GM23338 (cell line): Measurements from ENCODE around the gene STRBP. TPM values are rescaled to one million over a fixed set of nuclear protein-coding genes. Genes with fewer than 3 reads are reported as not detected.

Source experiments
- ATAC-seq: fragments of 200-7000 bp; cut with Tn5 transposase; 3 replicates; pipeline ENCODE4 v1.9.1; 2020
- DNase-seq: peaks from one replicate; pipeline ENCODE4 v3.0.0-alpha.2; 2015; ENCODE audit warnings: low spot score
- H2AFZ ChIP-seq: fragments of 200-600 bp; sonication (generic); 2 replicates; pipeline ENCODE4 v1.8.0; 2016; ENCODE audit warnings: antibody characterized with exemption, mild to moderate bottlenecking, moderate library complexity
- H3F3A ChIP-seq: fragments of 200-600 bp; sonication (generic); replicated peaks from 2 replicates; pipeline ENCODE4 v1.8.0; 2017; ENCODE audit warnings: antibody characterized with exemption, mixed run types, low read depth
- H3K27ac ChIP-seq: fragments of 200-600 bp; sonication (generic); 2 replicates; pipeline ENCODE4 v1.6.1; 2016; ENCODE audit warnings: low read depth
- H3K27me3 ChIP-seq: fragments of 200-600 bp; sonication (generic); 2 replicates; pipeline ENCODE4 v1.8.0; 2016; ENCODE audit warnings: mild to moderate bottlenecking, mixed run types, moderate library complexity; ENCODE audit not compliant: insufficient read depth
- H3K36me3 ChIP-seq: fragments of 200-600 bp; sonication (generic); 2 replicates; pipeline ENCODE4 v1.8.0; 2016; ENCODE audit warnings: mild to moderate bottlenecking; ENCODE audit not compliant: insufficient read depth
- H3K4me1 ChIP-seq: fragments of 200-600 bp; sonication (generic); 2 replicates; pipeline ENCODE4 v1.8.0; 2016; ENCODE audit warnings: mild to moderate bottlenecking, moderate library complexity; ENCODE audit not compliant: insufficient read depth
- H3K4me2 ChIP-seq: fragments of 200-600 bp; sonication (generic); 2 replicates; pipeline ENCODE4 v1.7.1; 2017; ENCODE audit warnings: mixed run types
- H3K4me3 ChIP-seq: fragments of 200-600 bp; sonication (generic); 2 replicates; pipeline ENCODE4 v1.6.1; 2016; ENCODE audit warnings: mixed run types
- H3K79me2 ChIP-seq: fragments of 200-600 bp; sonication (generic); replicated peaks from 2 replicates; pipeline ENCODE4 v1.8.0; 2017; ENCODE audit warnings: mild to moderate bottlenecking; ENCODE audit not compliant: insufficient read depth
- H3K9me2 ChIP-seq: fragments of 200-600 bp; sonication (generic); 2 replicates; pipeline ENCODE4 v1.8.0; 2017; ENCODE audit not compliant: insufficient read depth
- H4K20me1 ChIP-seq: fragments of 200-600 bp; sonication (generic); replicated peaks from 2 replicates; pipeline ENCODE4 v1.8.0; 2017; ENCODE audit warnings: mild to moderate bottlenecking; ENCODE audit not compliant: insufficient read depth
- H3K27ac Mint-ChIP-seq: 2 replicates; pipeline ENCODE4 v1.8.0; 2020; ENCODE audit warnings: inconsistent platforms, mild to moderate bottlenecking, moderate library complexity, mixed read lengths
- H3K27me3 Mint-ChIP-seq: 3 replicates; pipeline ENCODE4 v1.8.0; 2022; ENCODE audit warnings: low read depth, mild to moderate bottlenecking, moderate library complexity, mixed read lengths, inconsistent platforms; ENCODE audit not compliant: insufficient read depth, poor library complexity
- H3K36me3 Mint-ChIP-seq: 3 replicates; pipeline ENCODE4 v1.8.0; 2021; ENCODE audit warnings: low read depth, mild to moderate bottlenecking, inconsistent platforms, moderate library complexity, mixed read lengths
- H3K4me1 Mint-ChIP-seq: 3 replicates; pipeline ENCODE4 v1.8.0; 2020; ENCODE audit warnings: mild to moderate bottlenecking, inconsistent platforms, mixed read lengths
- H3K4me3 Mint-ChIP-seq: 3 replicates; pipeline ENCODE4 v1.8.0; 2021; ENCODE audit warnings: moderate library complexity, mild to moderate bottlenecking, inconsistent platforms, mixed read lengths
- H3K9me3 Mint-ChIP-seq: 3 replicates; pipeline ENCODE4 v1.8.0; 2020; ENCODE audit warnings: moderate library complexity, mild to moderate bottlenecking, inconsistent platforms, mixed read lengths
- EZH2 ChIP-seq: fragments of 200-600 bp; sonication (generic); IDR thresholded peaks from one replicate; pipeline ENCODE4 v1.8.0; 2017; ENCODE audit warnings: antibody characterized with exemption, mild to moderate bottlenecking, low read depth; ENCODE audit not compliant: unreplicated experiment
- POLR2AphosphoS5 ChIP-seq: IDR thresholded peaks from 2 replicates; pipeline ENCODE4 v1.6.1; 2016; ENCODE audit warnings: antibody characterized with exemption, low read depth
- STAT1 ChIP-seq: IDR thresholded peaks from one replicate; pipeline ENCODE4 v1.6.1; 2016; ENCODE audit warnings: antibody characterized with exemption; ENCODE audit not compliant: unreplicated experiment
- ZNF331 ChIP-seq: fragments of 250-450 bp; sonication (Bioruptor Pico); IDR thresholded peaks from 2 replicates; pipeline ENCODE4 v1.5.0; 2020; ENCODE audit warnings: low read depth, mild to moderate bottlenecking, moderate library complexity
- polyA plus RNA-seq: library from polyadenylated mRNA; unstranded; fragments of >200 nt; fragmentation: Nextera tagmentation; extraction: Ambion mirVana; gene quantifications from 2 replicates; pipeline ENCODE4 v1.2.1, GENCODE V29; 2016
- total RNA-seq: library from RNA; depleted of rRNA; stranded (reverse); fragments of >200 nt; shearing (Covaris generic); gene quantifications from 2 replicates; pipeline ENCODE4 v1.2.3, GENCODE V29; 2014
- TF ChIP-seq, protein P1 (sequence below): IDR thresholded peaks from 2 replicates; pipeline ENCODE4 v1.6.1; 2016; ENCODE audit warnings: antibody characterized with exemption
- TF ChIP-seq, protein P2 (sequence below), 2 experiments: fragments of 200-600 bp in 1 of 2; sonication (generic) in 1 of 2; conservative IDR thresholded peaks; 2 replicates each; pipeline versions ENCODE4 v1.5.1 to v1.6.1; 2016 to 2017; ENCODE audit warnings: antibody characterized with exemption in 2 of 2, low read depth in 2 of 2, mild to moderate bottlenecking in 2 of 2, moderate library complexity in 1 of 2

STRBP gene
- total and polyA plus RNA-seq, 2 experiments from 2014 or later: 80.5 to 116 TPM

DNA sequence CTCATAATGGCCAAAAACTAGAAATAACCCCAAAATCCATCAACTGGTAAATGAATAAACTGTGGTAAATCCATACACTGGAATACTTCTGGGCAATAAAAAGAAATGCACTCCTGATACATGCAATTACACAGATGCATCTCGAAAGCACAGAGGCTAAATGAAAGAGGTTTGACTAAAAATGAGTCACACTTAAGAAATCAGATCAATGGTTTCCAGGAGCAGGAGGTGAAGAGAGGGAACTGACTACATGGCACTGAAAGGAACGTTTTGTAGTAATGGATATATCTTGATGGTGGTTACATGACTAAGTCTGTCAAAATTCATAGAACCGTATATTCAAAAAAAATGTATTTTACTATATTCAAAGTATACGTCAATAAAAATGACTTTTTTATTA is 42.4 kb downstream of the STRBP start:
- TF ChIP-seq EZH2 (no peak), STAT1 (no peak)
- TF ChIP-seq, protein P1, sequence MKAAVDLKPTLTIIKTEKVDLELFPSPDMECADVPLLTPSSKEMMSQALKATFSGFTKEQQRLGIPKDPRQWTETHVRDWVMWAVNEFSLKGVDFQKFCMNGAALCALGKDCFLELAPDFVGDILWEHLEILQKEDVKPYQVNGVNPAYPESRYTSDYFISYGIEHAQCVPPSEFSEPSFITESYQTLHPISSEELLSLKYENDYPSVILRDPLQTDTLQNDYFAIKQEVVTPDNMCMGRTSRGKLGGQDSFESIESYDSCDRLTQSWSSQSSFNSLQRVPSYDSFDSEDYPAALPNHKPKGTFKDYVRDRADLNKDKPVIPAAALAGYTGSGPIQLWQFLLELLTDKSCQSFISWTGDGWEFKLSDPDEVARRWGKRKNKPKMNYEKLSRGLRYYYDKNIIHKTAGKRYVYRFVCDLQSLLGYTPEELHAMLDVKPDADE: no peak

DNA sequence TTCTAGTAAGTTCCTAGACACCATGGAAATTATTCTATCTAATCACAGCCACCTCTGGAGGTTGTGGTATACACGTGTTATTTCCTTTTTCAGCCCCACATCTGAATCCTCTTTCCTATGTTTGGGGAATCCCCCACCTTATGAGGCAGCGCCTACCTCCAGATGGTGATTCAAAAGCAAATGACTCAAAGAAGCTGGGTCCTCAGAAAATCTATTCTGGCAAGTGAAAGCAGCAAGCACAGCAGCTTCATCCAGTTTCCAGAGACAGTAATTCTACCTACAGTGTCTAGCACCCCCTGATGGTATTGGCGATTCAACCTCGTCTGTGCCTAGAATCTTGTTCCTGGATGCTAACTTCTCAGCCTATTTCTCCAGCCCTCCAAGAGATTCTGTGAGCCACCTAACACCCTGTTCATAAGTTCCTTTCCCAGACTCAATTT is 43.0 kb downstream of the STRBP start:
- peak; percentile 90 for DNase-seq

More for the DNA sequence above, 42.4 kb downstream of the STRBP start:
- Mint-ChIP-seq H3K27me3 (no peaks in the 10 kb centered on the region), H3K4me1 (peaks cover 34% of the 10 kb centered on the region), H3K9me3 (no peaks in the 10 kb centered on the region), H3K36me3 (no peaks in the 10 kb centered on the region), H3K27ac (no peak overlapping the region), H3K4me3 (no peak overlapping the region)
- Histone ChIP-seq H3K27ac (no peak overlapping the region; the same call in 1 of the 2 replicates), H3K36me3 (no peaks in the 10 kb centered on the region), H3K4me2 (no peak overlapping the region), H3F3A (no peaks in the 10 kb centered on the region), H2AFZ (no peak overlapping the region), H3K4me1 (peaks cover 7% of the 10 kb centered on the region), H3K79me2 (peaks cover 75% of the 10 kb centered on the region), H4K20me1 (peaks cover 4% of the 10 kb centered on the region; the same call in 1 of the 2 replicates), H3K4me3 (no peak overlapping the region), H3K27me3 (no peaks in the 10 kb centered on the region), H3K9me2 (no peaks in the 10 kb centered on the region)
- ATAC-seq (no peak), DNase-seq (no peak)

DNA sequence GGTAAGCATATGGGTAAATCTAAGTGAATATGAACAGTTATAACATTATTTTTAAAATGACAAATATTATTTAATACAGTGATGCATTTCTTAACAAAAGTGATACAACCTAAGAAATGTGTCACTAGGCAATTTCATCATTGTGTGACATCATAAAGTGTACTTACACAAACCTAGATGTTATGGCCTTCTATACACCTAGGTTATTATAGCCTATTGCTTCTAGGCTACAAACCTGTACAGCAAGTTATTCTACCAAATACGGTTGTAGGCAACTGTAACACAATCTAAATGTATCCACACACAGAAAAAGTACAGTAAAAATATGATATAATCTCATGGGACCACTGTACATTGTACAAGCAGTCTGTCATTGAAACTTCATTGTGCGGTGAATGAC is 48.3 kb downstream of the STRBP start:
- Histone ChIP-seq H3F3A (no peaks in the 10 kb centered on the region), H3K79me2 (peaks cover 87% of the 10 kb centered on the region), H3K27ac (no peak overlapping the region), H4K20me1 (peaks cover 21% of the 10 kb centered on the region; the same call in 1 of the 2 replicates), H3K4me1 (peaks cover 28% of the 10 kb centered on the region), H2AFZ (no peak overlapping the region), H3K36me3 (no peaks in the 10 kb centered on the region), H3K4me2 (no peak overlapping the region), H3K4me3 (no peak overlapping the region), H3K9me2 (no peaks in the 10 kb centered on the region), H3K27me3 (no peaks in the 10 kb centered on the region)
- DNase-seq (no peak), ATAC-seq (no peak)
- no peak overlapping the region for H3K27ac Mint-ChIP-seq
- no peaks in the 10 kb centered on the region for H3K27me3 Mint-ChIP-seq
- H3K4me1 Mint-ChIP-seq: peaks cover 46% of the 10 kb centered on the region
- H3K4me3 Mint-ChIP-seq: no peak overlapping the region
- H3K9me3 Mint-ChIP-seq: no peaks in the 10 kb centered on the region
- H3K36me3 Mint-ChIP-seq: no peaks in the 10 kb centered on the region
- TF ChIP-seq STAT1 (no peak), POLR2AphosphoS5 (no peak), ZNF331 (CRISPR knock-in tag) (no peak)
- TF ChIP-seq, protein P1: no peak

More for the DNA sequence above, 43.0 kb downstream of the STRBP start:
- Histone ChIP-seq H3K4me2 (no peak overlapping the region), H3K4me1 (peaks cover 11% of the 10 kb centered on the region), H3K79me2 (peaks cover 74% of the 10 kb centered on the region), H3K27me3 (no peaks in the 10 kb centered on the region), H3K27ac (no peak overlapping the region; the same call in 1 of the 2 replicates), H2AFZ (no peak overlapping the region), H3K4me3 (no peak overlapping the region), H3K9me2 (no peaks in the 10 kb centered on the region), H4K20me1 (peaks cover 4% of the 10 kb centered on the region; the same call in 1 of the 2 replicates), H3K36me3 (no peaks in the 10 kb centered on the region), H3F3A (no peaks in the 10 kb centered on the region)
- Mint-ChIP-seq H3K4me3 (no peak overlapping the region), H3K36me3 (no peaks in the 10 kb centered on the region), H3K9me3 (no peaks in the 10 kb centered on the region), H3K4me1 (peaks cover 38% of the 10 kb centered on the region), H3K27ac (no peak overlapping the region), H3K27me3 (no peaks in the 10 kb centered on the region)
- peak; percentile 94 for ATAC-seq
- no peak for TF ChIP-seq STAT1
- TF ChIP-seq, protein P2, sequence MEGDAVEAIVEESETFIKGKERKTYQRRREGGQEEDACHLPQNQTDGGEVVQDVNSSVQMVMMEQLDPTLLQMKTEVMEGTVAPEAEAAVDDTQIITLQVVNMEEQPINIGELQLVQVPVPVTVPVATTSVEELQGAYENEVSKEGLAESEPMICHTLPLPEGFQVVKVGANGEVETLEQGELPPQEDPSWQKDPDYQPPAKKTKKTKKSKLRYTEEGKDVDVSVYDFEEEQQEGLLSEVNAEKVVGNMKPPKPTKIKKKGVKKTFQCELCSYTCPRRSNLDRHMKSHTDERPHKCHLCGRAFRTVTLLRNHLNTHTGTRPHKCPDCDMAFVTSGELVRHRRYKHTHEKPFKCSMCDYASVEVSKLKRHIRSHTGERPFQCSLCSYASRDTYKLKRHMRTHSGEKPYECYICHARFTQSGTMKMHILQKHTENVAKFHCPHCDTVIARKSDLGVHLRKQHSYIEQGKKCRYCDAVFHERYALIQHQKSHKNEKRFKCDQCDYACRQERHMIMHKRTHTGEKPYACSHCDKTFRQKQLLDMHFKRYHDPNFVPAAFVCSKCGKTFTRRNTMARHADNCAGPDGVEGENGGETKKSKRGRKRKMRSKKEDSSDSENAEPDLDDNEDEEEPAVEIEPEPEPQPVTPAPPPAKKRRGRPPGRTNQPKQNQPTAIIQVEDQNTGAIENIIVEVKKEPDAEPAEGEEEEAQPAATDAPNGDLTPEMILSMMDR (conservative IDR thresholded peaks at IDR 0.05; ENCODE audit: low read depth in 2 of 2): peak; percentile 69 to 90
